Calu3 (cell line): ENCODE measurements around the gene ATAD3C. TPM values are rescaled to one million over a fixed set of nuclear protein-coding genes. Genes with fewer than 3 reads are reported as not detected.
"Not testable (repeated sequence)": the region's sequence is repeated elsewhere in the genome, so short reads cannot be mapped to it uniquely, and the experiment has no call there.

Experiments
- BruUV-seq: library from RNA; stranded (reverse); fragments of 400-500 nt; replicated peaks from 2 replicates; lab custom pipeline; 2021; lab: Mats Ljungman, UMichigan
- CTCF ChIA-PET: fragments of 300-600 bp; sonication (Branson Sonifier 250); formaldehyde crosslinking; loops from one replicate; lab custom pipeline; 2022; ENCODE audit warnings: antibody characterized with exemption; lab: Charles Lee
- DNase-seq: peaks from one replicate; pipeline ENCODE4 v3.0.0; 2022
- H3K27ac Mint-ChIP-seq: one replicate; pipeline ENCODE4 v1.8.0; 2022; ENCODE audit warnings: mixed read lengths; ENCODE audit not compliant: unreplicated experiment
- H3K27me3 Mint-ChIP-seq: one replicate; pipeline ENCODE4 v1.8.0; 2022; ENCODE audit warnings: mixed read lengths; ENCODE audit not compliant: unreplicated experiment
- H3K36me3 Mint-ChIP-seq: one replicate; pipeline ENCODE4 v1.8.0; 2022; ENCODE audit warnings: mild to moderate bottlenecking, moderate library complexity, mixed read lengths; ENCODE audit not compliant: insufficient read depth, unreplicated experiment
- H3K4me1 Mint-ChIP-seq: one replicate; pipeline ENCODE4 v1.8.0; 2022; ENCODE audit warnings: mild to moderate bottlenecking, low read depth, mixed read lengths; ENCODE audit not compliant: unreplicated experiment
- H3K4me3 Mint-ChIP-seq: one replicate; pipeline ENCODE4 v1.8.0; 2022; ENCODE audit warnings: mild to moderate bottlenecking, low read depth, moderate library complexity, mixed read lengths; ENCODE audit not compliant: unreplicated experiment
- H3K9me3 Mint-ChIP-seq: one replicate; pipeline ENCODE4 v1.8.0; 2022; ENCODE audit warnings: low read depth, mixed read lengths; ENCODE audit not compliant: unreplicated experiment
- intact Hi-C: fragments of 100-400 bp; cut with micrococcal nuclease; formaldehyde crosslinking; loops from one replicate; pipeline ENCODE4 v1.10.0; 2022; ENCODE audit not compliant: unreplicated experiment
- total RNA-seq: library from RNA; stranded (reverse); gene quantifications from 2 replicates; pipeline ENCODE4 v1.2.3, GENCODE V29; 2022
- TF ChIP-seq, protein P1 (sequence below): fragments of 200-600 bp; IDR thresholded peaks from one replicate; pipeline ENCODE4 v1.8.0; 2022; ENCODE audit warnings: antibody characterized with exemption; ENCODE audit not compliant: unreplicated experiment

The ATAD3C gene
- total RNA-seq, 1 experiment from 2014 or later = 0.45 TPM

DNA sequence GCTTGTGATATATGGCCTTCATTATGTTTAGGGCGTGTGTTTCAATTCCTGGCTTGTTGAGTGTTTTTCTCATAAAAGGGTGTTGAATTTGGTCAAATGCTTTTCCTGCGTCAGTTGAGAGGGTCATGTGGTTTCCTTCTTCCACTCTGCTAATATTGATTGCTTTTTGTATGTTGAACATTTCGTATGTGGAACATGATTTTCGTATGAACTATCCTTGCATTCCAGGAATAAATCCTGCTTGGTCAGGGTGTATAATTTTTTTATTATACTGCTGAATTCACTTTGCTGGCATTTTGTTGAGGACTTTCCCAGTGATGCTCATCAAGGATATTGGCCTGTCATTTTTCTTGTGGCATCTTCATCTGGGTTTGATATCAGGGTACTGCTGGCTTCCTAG is 57.8 kb downstream of the ATAD3C start:
- CTCF ChIA-PET = no interaction called here
- H3K9me3 Mint-ChIP-seq = no peaks in the 10 kb centered on the region
- TF ChIP-seq, protein P1, sequence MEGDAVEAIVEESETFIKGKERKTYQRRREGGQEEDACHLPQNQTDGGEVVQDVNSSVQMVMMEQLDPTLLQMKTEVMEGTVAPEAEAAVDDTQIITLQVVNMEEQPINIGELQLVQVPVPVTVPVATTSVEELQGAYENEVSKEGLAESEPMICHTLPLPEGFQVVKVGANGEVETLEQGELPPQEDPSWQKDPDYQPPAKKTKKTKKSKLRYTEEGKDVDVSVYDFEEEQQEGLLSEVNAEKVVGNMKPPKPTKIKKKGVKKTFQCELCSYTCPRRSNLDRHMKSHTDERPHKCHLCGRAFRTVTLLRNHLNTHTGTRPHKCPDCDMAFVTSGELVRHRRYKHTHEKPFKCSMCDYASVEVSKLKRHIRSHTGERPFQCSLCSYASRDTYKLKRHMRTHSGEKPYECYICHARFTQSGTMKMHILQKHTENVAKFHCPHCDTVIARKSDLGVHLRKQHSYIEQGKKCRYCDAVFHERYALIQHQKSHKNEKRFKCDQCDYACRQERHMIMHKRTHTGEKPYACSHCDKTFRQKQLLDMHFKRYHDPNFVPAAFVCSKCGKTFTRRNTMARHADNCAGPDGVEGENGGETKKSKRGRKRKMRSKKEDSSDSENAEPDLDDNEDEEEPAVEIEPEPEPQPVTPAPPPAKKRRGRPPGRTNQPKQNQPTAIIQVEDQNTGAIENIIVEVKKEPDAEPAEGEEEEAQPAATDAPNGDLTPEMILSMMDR = no peak
- no peak for DNase-seq
- H3K4me1 Mint-ChIP-seq = peaks cover 11% of the 10 kb centered on the region
- no peaks in the 10 kb centered on the region for H3K27me3 Mint-ChIP-seq
- intact Hi-C loops = no loop called here
- no peak overlapping the region for H3K27ac Mint-ChIP-seq
- peaks cover 24% of the 10 kb centered on the region for H3K36me3 Mint-ChIP-seq
- BruUV-seq = no TSS peak
- H3K4me3 Mint-ChIP-seq = no peak overlapping the region

DNA sequence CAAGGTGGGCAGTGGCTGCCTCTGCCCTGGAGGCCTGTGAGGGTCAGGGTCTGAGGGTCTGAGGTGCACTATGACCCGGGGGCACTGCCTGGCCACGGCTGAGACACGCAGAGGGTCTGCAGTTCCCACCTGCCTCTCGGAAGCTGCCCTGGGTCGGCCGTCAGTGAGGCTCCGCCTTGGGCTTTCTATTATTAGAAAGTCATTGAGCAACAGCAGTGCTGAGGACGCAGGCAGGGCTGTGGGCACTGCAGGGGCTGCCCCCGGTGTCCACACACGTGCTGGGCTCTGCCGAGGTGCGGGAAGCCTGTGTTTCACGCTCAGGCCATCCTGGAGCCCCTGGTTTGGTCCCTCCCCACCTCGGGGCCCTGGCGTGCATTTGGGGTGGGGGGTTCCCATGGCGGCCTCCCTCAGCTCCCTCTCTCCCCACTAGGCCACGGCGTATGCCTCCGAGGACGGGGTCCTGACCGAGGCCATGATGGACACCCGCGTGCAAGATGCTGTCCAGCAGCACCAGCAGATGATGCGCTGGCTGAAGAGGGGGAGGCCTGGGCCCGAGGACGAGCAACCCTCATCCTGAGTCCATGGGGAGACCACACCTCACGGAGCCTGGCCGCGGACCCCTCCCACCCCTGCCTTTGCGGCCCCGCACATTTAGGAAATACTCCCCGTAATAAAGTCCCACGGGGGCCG is 59.4 kb downstream of the ATAD3C start:
- Mint-ChIP-seq H3K36me3 (peaks cover 30% of the 10 kb centered on the region), H3K4me1 (peaks cover 15% of the 10 kb centered on the region)
- intact Hi-C loops, H3K4me3 Mint-ChIP-seq, H3K27me3 Mint-ChIP-seq, H3K9me3 Mint-ChIP-seq, CTCF ChIA-PET, BruUV-seq, DNase-seq, H3K27ac Mint-ChIP-seq: not testable (repeated sequence)

DNA sequence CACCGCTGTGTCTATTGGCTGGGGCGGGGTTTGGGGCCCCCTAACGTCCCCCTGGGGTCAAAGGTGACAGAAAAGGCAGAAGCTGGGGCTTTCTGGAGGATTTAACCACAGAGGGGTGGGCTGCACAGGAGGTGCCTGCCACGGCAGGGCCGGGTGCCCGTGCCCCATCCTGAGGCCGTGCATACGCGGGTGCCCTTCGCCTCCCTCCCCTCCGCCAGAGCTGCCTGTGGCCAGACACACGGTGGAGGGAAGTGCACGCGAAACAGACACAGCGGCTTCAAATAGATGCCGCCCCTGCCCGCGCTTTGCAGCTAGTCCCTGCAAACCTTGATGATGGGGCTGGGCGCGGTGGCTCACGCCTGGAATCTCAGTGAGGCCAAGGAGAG is 60.0 kb downstream of the ATAD3C start:
- DNase-seq, H3K9me3 Mint-ChIP-seq, BruUV-seq, intact Hi-C loops, H3K27ac Mint-ChIP-seq, H3K27me3 Mint-ChIP-seq, H3K4me3 Mint-ChIP-seq: not testable (repeated sequence)
- Mint-ChIP-seq H3K36me3 (peaks cover 31% of the 10 kb centered on the region), H3K4me1 (peaks cover 16% of the 10 kb centered on the region)
- CTCF ChIA-PET = interaction anchor here (0.6 kb wide), 1 partner anchor 9 kb away, joined by 3 read pairs; no protein-coding TSS in a partner anchor

DNA sequence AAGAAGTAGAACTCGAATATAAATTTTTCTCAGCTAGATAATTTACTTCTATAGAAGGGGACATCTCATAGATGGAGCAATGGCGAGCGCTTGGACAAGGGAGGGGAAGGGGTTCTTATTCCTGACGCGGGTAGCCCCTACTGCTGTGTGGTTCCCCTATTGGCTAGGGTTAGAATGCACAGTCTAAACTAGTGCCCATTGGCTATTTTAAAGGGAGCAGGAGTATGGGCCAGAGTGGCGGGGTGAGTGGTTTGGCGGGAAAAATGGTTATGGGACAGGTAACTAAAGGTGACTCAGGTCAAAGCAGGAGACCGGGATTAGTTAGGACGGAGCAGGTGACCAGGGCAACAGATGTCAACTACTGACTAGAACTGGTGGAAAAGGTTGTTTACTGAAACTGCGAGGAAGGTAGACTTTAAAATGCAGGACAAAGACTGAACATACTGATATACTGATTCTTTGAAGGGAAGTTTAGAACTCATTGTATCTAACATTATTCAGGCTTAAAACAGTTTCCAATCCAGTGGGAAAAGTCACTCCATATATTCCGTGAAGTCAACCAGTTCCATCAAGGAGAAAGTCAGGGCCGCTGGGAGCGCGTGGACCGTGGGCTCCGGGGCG is 61.5 kb downstream of the ATAD3C start:
- TSS peak; percentile 94 for BruUV-seq
- intact Hi-C loops = no loop called here
- DNase-seq = peak; percentile 25
- H3K4me1 Mint-ChIP-seq = peaks cover 6% of the 10 kb centered on the region
- H3K27ac Mint-ChIP-seq = peak overlapping the region; percentile 82
- H3K36me3 Mint-ChIP-seq = peaks cover 32% of the 10 kb centered on the region
- peak overlapping the region; percentile 78 for H3K4me3 Mint-ChIP-seq
- TF ChIP-seq, protein P1 = no peak
- CTCF ChIA-PET = no interaction called here
- H3K27me3 Mint-ChIP-seq = no peaks in the 10 kb centered on the region
- H3K9me3 Mint-ChIP-seq = no peaks in the 10 kb centered on the region

DNA sequence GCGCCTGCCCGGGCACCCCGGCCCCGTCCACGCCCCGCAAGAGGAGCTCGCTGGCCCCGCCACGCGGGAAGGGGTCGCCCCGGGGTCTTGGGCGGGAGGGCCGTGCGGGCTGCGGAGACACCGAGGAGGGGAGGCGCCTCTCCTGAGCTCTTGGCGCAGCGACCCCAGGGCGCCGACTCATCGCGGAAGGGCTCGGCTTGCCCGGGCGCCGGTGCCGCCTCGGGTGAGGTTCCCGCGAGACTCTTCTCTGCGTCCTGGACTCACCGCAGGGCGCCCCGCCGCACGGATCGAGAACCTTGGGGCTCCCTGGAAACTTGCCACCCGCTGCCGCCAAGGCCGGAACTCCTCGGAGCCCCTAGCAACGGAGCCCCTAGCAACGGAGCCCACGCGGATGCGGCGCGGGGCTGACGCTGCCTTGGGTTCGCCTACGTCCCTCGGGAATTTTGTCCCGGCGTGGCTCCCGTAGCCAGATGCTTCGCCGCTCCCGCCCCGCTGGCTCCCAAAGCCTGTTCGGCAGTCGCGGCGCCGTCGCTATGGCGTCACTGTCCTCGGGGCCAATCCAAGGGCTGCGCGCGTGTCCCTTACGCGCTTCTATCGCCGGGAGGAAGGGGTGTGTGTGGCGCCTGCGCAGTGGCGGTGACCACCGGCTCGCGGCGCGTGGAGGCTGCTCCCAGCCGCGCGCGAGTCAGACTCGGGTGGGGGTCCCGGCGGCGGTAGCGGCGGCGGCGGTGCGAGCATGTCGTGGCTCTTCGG is 62.2 kb downstream of the ATAD3C start, which contains the start of gene ATAD3A:
Gene ATAD3A, plus strand, starts transcription at position 630 of the 753 bp plus-strand sequence. Its CDS starts 107 bp downstream, at position 737.
- BruUV-seq = no TSS peak
- DNase-seq = peak; percentile 93
- H3K27ac Mint-ChIP-seq = peak within 1 kb of the TSS; percentile 82
- H3K27me3 Mint-ChIP-seq = no peaks in the 10 kb centered on the region
- peak within 1 kb of the TSS; percentile 78 for H3K4me3 Mint-ChIP-seq
- TF ChIP-seq, protein P1 = no peak
- CTCF ChIA-PET = no interaction called here
- H3K36me3 Mint-ChIP-seq = peaks cover 32% of the 10 kb centered on the region
- intact Hi-C loops = no loop called here
- H3K9me3 Mint-ChIP-seq = no peaks in the 10 kb centered on the region
- peaks cover 6% of the 10 kb centered on the region for H3K4me1 Mint-ChIP-seq

DNA sequence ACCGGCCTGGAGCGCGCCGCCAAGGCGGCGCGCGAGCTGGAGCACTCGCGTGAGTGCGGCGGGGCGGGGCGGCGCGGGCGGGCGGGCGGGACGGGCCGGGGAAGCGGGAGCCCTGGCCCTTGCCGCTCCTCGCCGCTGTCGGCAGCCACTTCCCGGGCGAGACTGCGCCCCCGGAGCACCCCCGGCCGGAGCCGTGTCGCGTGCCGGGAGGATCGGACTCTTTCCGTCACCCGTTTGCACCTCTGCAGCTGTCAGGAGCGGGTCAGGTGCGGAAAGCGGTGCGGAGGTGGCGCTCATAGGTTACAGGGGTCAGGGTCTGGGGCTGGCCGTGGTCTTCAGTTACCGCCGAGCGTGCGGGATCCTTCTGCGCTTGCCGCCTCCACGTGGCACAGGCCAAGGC is 62.9 kb downstream of the ATAD3C start:
- H3K4me1 Mint-ChIP-seq, DNase-seq, H3K27ac Mint-ChIP-seq, H3K9me3 Mint-ChIP-seq, CTCF ChIA-PET, BruUV-seq, intact Hi-C loops, H3K27me3 Mint-ChIP-seq: not testable (repeated sequence)
- Mint-ChIP-seq H3K36me3 (peaks cover 32% of the 10 kb centered on the region), H3K4me3 (peak overlapping the region; percentile 78)

DNA sequence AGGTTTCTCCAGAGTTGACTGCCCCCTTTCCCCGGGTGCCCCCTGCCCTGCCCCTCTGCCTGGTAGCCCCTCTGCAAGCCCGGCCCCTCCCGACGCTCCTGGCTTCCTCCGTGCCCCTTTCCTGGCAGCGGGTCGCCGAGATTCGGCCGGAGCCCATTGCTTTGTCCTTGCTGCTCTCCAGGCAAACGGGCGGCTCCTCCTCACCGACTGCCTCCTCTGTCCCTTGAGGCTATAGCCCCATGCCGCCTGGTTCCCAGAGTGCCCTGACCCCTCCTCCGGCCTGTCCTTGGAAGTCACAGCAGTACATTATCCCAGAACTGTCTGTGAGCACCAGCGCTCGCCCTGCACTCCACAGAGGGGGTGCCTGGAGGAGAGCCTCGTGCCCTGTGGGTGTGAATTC is 64.2 kb downstream of the ATAD3C start:
- H3K9me3 Mint-ChIP-seq, intact Hi-C loops, BruUV-seq, H3K4me1 Mint-ChIP-seq, DNase-seq, H3K27me3 Mint-ChIP-seq, CTCF ChIA-PET: not testable (repeated sequence)
- peaks cover 42% of the 10 kb centered on the region for H3K36me3 Mint-ChIP-seq
- H3K27ac Mint-ChIP-seq = peak overlapping the region; percentile 83
- H3K4me3 Mint-ChIP-seq = peak overlapping the region; percentile 78
